ENCODE measurements around the gene AFAP1.

The AFAP1 gene

GRCh38 chr4:7854216-7854615 lies 85.4 kb downstream of the AFAP1 start:
- TF ChIP-seq CTCF (IDR thresholded peaks at IDR 0.05; ENCODE audit: extremely low read depth, missing control alignments) = no peak

GRCh38 chr4:7853271-7853670 lies 86.4 kb downstream of the AFAP1 start:
- no peak for DNase-seq (ENCODE audit: low spot score)
- no peak for TF ChIP-seq CTCF (IDR thresholded peaks at IDR 0.05; ENCODE audit: extremely low read depth, missing control alignments)

More at GRCh38 chr4:7854216-7854615, 85.4 kb downstream of the AFAP1 start:
- DNase-seq (ENCODE audit: low spot score) = no peak

- TF ChIP-seq CTCF (IDR thresholded peaks at IDR 0.05; ENCODE audit: extremely low read depth, missing control alignments) = no peak
- no peak for DNase-seq (ENCODE audit: low spot score)
Measured at GRCh38 chr4:7852568-7853185, 87.0 kb downstream of the AFAP1 start.

- no peak for TF ChIP-seq CTCF (IDR thresholded peaks at IDR 0.05; ENCODE audit: extremely low read depth, missing control alignments)
- DNase-seq (ENCODE audit: low spot score) = no peak
Measured at GRCh38 chr4:7850489-7850888, 89.2 kb downstream of the AFAP1 start.

- TF ChIP-seq CTCF (IDR thresholded peaks at IDR 0.05; ENCODE audit: extremely low read depth, missing control alignments) = no peak
- no peak for DNase-seq (ENCODE audit: low spot score)
Measured at GRCh38 chr4:7847206-7847605, 92.5 kb downstream of the AFAP1 start.

GRCh38 chr4:7845493-7846128 lies 94.0 kb downstream of the AFAP1 start:
- no peak for DNase-seq (ENCODE audit: low spot score)
- TF ChIP-seq CTCF (IDR thresholded peaks at IDR 0.05; ENCODE audit: extremely low read depth, missing control alignments) = no peak

GRCh38 chr4:7844594-7844991 lies 95.1 kb downstream of the AFAP1 start:
- no peak for DNase-seq (ENCODE audit: low spot score)
- TF ChIP-seq CTCF (IDR thresholded peaks at IDR 0.05; ENCODE audit: extremely low read depth, missing control alignments) = no peak
